DND-41 (cell line): ENCODE results near the gene OBSCN.

ENCODE experiments used
- CTCF ChIP-seq: IDR thresholded peaks from 2 replicates; pipeline ENCODE4 v1.5.1; 2012; ENCODE audit warnings: borderline replicate concordance, low read length, moderate library complexity, mild to moderate bottlenecking; ENCODE audit not compliant: poor library complexity, severe bottlenecking; ENCODE audit errors: extremely low read depth
- EZH2 ChIP-seq: IDR thresholded peaks from 3 replicates; pipeline ENCODE4 v1.6.1; 2012; ENCODE audit warnings: borderline replicate concordance, low read depth, mild to moderate bottlenecking, moderate library complexity, low read length, inconsistent platforms; ENCODE audit not compliant: severe bottlenecking

- TF ChIP-seq CTCF: no peak
- no peak for TF ChIP-seq EZH2
These were observed 130.7 kb downstream of the OBSCN start for GRCh38 chr1:228338521-228339051.
